ENCODE results near the gene TCF12. TPM values are rescaled to one million over a fixed set of nuclear protein-coding genes. Genes with fewer than 3 reads are reported as not detected.

Gene TCF12
- total RNA-seq, 1 donor from 2014 or later: 93.0 TPM

- TF ChIP-seq CTCF (IDR thresholded peaks at IDR 0.05): no peak
- intact Hi-C loops (cut with DNase I): no loop called here
- ATAC-seq (no peak), DNase-seq (no peak)
- no peaks in the 10 kb centered on the region for H3K36me3 ChIP-seq
- no peak overlapping the region for H3K27ac ChIP-seq
- no peak overlapping the region for H3K4me3 ChIP-seq
- no peaks in the 10 kb centered on the region for H3K27me3 ChIP-seq (ENCODE audit: low read depth)
- no peaks in the 10 kb centered on the region for H3K9me3 ChIP-seq
- H3K4me1 ChIP-seq: peaks cover 27% of the 10 kb centered on the region
Observed at GRCh38 chr15:57134071-57134605, 215.7 kb downstream of the TCF12 start.

- H3K9me3 ChIP-seq: no peaks in the 10 kb centered on the region
- no peaks in the 10 kb centered on the region for H3K36me3 ChIP-seq
- ATAC-seq: no peak
- H3K27ac ChIP-seq: no peak overlapping the region
- no peak for TF ChIP-seq CTCF (IDR thresholded peaks at IDR 0.05)
- DNase-seq: no peak
- intact Hi-C loops (cut with DNase I): no loop called here
- H3K27me3 ChIP-seq (ENCODE audit: low read depth): no peaks in the 10 kb centered on the region
- H3K4me3 ChIP-seq: no peak overlapping the region
- peaks cover 27% of the 10 kb centered on the region for H3K4me1 ChIP-seq
Observed at GRCh38 chr15:57134851-57135250, 216.4 kb downstream of the TCF12 start.

GRCh38 chr15:57135800-57136199 is 217.4 kb downstream of the TCF12 start:
- ATAC-seq (no peak), DNase-seq (no peak)
- Histone ChIP-seq H3K27ac (no peak overlapping the region), H3K4me1 (peaks cover 27% of the 10 kb centered on the region), H3K27me3 (ENCODE audit: low read depth) (no peaks in the 10 kb centered on the region), H3K9me3 (no peaks in the 10 kb centered on the region), H3K4me3 (no peak overlapping the region), H3K36me3 (no peaks in the 10 kb centered on the region)
- TF ChIP-seq CTCF (IDR thresholded peaks at IDR 0.05): no peak
- intact Hi-C loops (cut with DNase I): no loop called here

- ATAC-seq (peak; percentile 57 to 85), DNase-seq (no peak)
- Histone ChIP-seq H3K27me3 (ENCODE audit: low read depth) (no peaks in the 10 kb centered on the region), H3K4me3 (no peak overlapping the region), H3K36me3 (no peaks in the 10 kb centered on the region), H3K9me3 (no peaks in the 10 kb centered on the region), H3K4me1 (peaks cover 25% of the 10 kb centered on the region), H3K27ac (no peak overlapping the region)
- peak; percentile 71 for TF ChIP-seq CTCF (IDR thresholded peaks at IDR 0.05)
- intact Hi-C loops (cut with DNase I): no loop called here
Observed at GRCh38 chr15:57138349-57138788, 219.9 kb downstream of the TCF12 start.

- Histone ChIP-seq H3K4me1 (peaks cover 24% of the 10 kb centered on the region), H3K27ac (no peak overlapping the region), H3K27me3 (ENCODE audit: low read depth) (no peaks in the 10 kb centered on the region), H3K36me3 (no peaks in the 10 kb centered on the region), H3K9me3 (no peaks in the 10 kb centered on the region), H3K4me3 (no peak overlapping the region)
- TF ChIP-seq CTCF (IDR thresholded peaks at IDR 0.05): no peak
- intact Hi-C loops (cut with DNase I): no loop called here
- DNase-seq: no peak
- no peak for ATAC-seq
Observed at GRCh38 chr15:57143511-57144078, 225.2 kb downstream of the TCF12 start.
